ENCODE measurements around the gene PARVB.

DNA sequence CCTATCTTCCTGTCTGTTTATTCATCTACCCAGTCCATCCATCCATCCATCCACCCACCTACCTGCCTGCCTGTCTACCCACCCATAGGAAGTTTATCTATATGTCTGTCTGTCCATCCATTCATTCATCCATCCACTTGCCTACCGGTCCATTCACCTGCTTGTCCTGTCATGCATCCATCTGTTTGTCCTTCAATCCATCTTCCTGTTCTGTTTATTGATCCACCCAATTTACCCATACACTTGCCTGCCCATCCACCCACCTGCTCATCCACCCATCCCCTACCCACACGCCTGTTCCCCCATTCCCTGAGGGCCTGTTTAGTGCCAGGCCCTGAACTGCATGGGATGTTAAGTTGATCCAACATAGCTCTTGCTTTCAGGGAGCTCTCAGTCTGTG, 175.1 kb downstream of the PARVB start:
- no peak for TF ChIP-seq POLR2A (IDR thresholded peaks at IDR 0.05)
- TF ChIP-seq, protein P1, sequence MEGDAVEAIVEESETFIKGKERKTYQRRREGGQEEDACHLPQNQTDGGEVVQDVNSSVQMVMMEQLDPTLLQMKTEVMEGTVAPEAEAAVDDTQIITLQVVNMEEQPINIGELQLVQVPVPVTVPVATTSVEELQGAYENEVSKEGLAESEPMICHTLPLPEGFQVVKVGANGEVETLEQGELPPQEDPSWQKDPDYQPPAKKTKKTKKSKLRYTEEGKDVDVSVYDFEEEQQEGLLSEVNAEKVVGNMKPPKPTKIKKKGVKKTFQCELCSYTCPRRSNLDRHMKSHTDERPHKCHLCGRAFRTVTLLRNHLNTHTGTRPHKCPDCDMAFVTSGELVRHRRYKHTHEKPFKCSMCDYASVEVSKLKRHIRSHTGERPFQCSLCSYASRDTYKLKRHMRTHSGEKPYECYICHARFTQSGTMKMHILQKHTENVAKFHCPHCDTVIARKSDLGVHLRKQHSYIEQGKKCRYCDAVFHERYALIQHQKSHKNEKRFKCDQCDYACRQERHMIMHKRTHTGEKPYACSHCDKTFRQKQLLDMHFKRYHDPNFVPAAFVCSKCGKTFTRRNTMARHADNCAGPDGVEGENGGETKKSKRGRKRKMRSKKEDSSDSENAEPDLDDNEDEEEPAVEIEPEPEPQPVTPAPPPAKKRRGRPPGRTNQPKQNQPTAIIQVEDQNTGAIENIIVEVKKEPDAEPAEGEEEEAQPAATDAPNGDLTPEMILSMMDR (IDR thresholded peaks at IDR 0.05 in 4 of 5, conservative IDR thresholded peaks at IDR 0.05 in 1 of 5), result no peak

All from gastrocnemius medialis (tissue), 4 donors.